ENCODE data around the gene CALHM3. TPM values are rescaled to one million over a fixed set of nuclear protein-coding genes. Genes with fewer than 3 reads are reported as not detected.

CALHM3 gene
- total and polyA plus RNA-seq, 2 of the 13 experiments (the other 11 are each of a cell fraction or from before 2014, with no cell fraction given) = not detected

DNA sequence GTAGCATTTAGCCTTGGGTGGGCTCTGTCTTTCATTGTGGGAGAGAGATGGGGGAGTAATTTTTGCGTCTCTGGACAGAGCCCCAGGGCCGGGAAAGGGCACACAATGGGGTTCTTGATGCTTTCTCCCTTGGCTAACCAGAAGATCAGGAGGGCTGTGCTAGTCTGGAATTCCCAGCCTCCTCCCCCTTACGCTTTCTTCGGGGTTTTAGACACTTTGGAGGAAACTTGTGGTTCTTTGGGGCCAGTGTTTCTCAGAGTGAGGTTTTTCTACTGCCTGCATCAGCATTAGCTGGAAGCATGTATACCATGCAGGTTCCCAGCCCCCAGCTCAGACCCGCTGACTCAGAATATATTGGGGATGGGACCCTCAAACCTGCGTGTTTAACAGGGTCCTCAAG is 21.4 kb upstream of the CALHM3 start:
- intact Hi-C loops (cut with micrococcal nuclease; ENCODE audit: unreplicated experiment) = no loop called here
- no TSS peak for BruUV-seq (replicated peaks)
- H3K4me3 ChIP-seq (replicated peaks in 1 of 3; ENCODE audit: insufficient read depth in 1 of 3, low read depth in 2 of 3, low read length in 3 of 3) = no peak overlapping the region
- H3K4me2 ChIP-seq (ENCODE audit: low read depth, low read length) = no peak overlapping the region
- no peaks in the 10 kb centered on the region for H3K79me2 ChIP-seq (ENCODE audit: insufficient read depth, low read length)
- no peak for FAIRE-seq
- CTCF ChIA-PET (ENCODE audit: low intra/inter-chr PET ratio, low total read pairs) = no interaction called here
- no peak for TF ChIP-seq ZSCAN22 (CRISPR knock-in tag; IDR thresholded peaks at IDR 0.05)
- peaks cover 12% of the 10 kb centered on the region for H3K4me1 ChIP-seq (ENCODE audit: insufficient read depth, low read length)
- 74% methylated on average over 4 of the region's 6 CpGs for WGBS (ENCODE audit: low lambda C conversion rate)
- H3K9ac ChIP-seq (ENCODE audit: insufficient read depth, low read depth, low read length) = no peak overlapping the region
- H3K36me3 ChIP-seq (replicated peaks in 1 of 2; ENCODE audit: control insufficient read depth in 1 of 2, insufficient read depth in 2 of 2, low read length in 2 of 2) = no peaks in the 10 kb centered on the region
- H4K20me1 ChIP-seq (ENCODE audit: insufficient read depth, low read length) = no peaks in the 10 kb centered on the region
- POLR2A ChIA-PET = no interaction called here
- no peaks in the 10 kb centered on the region for H3K9me3 ChIP-seq (ENCODE audit: low read length)
- in situ Hi-C loops (cut with HindIII; ENCODE audit: extremely low pct_ligation_motif_present, low pct_unique_long_range_greater_than_20kb) = no loop called here
- ATAC-seq = no peak
- H3K27ac ChIP-seq (ENCODE audit: extremely low read length, insufficient read depth, low read length) = no peak overlapping the region
- H3K27me3 ChIP-seq (ENCODE audit: control insufficient read depth in 1 of 2, insufficient read depth in 2 of 2, low read length in 2 of 2) = peaks cover 2 to 60% of the 10 kb centered on the region in 2 experiments; a peak in 3 of 5 replicates
- no peak overlapping the region for H2AFZ ChIP-seq (ENCODE audit: low read length)
- DNase-seq (ENCODE audit: low spot score) = no peak

DNA sequence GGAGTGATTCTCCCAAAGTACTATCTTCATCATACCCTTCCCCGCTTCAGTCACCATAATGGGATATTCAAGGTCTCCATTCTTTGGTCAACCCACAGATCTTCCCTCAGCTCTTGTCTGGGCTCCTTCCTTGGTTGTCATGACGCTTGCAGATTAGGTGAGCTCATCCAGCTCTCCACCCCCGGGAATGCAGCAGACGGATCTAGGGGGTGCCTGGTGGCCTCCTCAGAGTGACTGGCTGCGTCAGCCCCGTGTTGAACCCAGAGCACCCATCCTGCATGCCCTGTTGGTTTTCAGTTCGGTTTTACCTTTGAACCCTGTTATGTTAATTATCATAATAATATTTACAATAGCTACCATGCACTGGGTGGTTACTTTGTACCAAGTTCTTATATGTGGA is 20.8 kb upstream of the CALHM3 start:
- in situ Hi-C loops (cut with HindIII; ENCODE audit: extremely low pct_ligation_motif_present, low pct_unique_long_range_greater_than_20kb) = no loop called here
- Histone ChIP-seq H3K9ac (ENCODE audit: insufficient read depth, low read depth, low read length) (no peak overlapping the region), H3K79me2 (ENCODE audit: insufficient read depth, low read length) (no peaks in the 10 kb centered on the region), H4K20me1 (ENCODE audit: insufficient read depth, low read length) (no peaks in the 10 kb centered on the region), H3K4me2 (ENCODE audit: low read depth, low read length) (no peak overlapping the region), H3K9me3 (ENCODE audit: low read length) (no peaks in the 10 kb centered on the region), H3K36me3 (replicated peaks in 1 of 2; ENCODE audit: control insufficient read depth in 1 of 2, insufficient read depth in 2 of 2, low read length in 2 of 2) (no peaks in the 10 kb centered on the region), H3K4me3 (replicated peaks in 1 of 3; ENCODE audit: insufficient read depth in 1 of 3, low read depth in 2 of 3, low read length in 3 of 3) (no peak overlapping the region), H3K27ac (ENCODE audit: extremely low read length, insufficient read depth, low read length) (no peak overlapping the region), H2AFZ (ENCODE audit: low read length) (no peak overlapping the region), H3K4me1 (ENCODE audit: insufficient read depth, low read length) (peaks cover 11% of the 10 kb centered on the region), H3K27me3 (ENCODE audit: control insufficient read depth in 1 of 2, insufficient read depth in 2 of 2, low read length in 2 of 2) (peaks cover 4 to 64% of the 10 kb centered on the region in 2 experiments; a peak in 3 of 5 replicates)
- FAIRE-seq (no peak), DNase-seq (ENCODE audit: low spot score) (no peak), ATAC-seq (no peak)
- 23% methylated on average over 6 of the region's 7 CpGs for WGBS (ENCODE audit: low lambda C conversion rate)
- ChIA-PET CTCF (ENCODE audit: low intra/inter-chr PET ratio, low total read pairs) (no interaction called here), POLR2A (no interaction called here)
- no TSS peak for BruUV-seq (replicated peaks)
- intact Hi-C loops (cut with micrococcal nuclease; ENCODE audit: unreplicated experiment) = no loop called here
- no peak for TF ChIP-seq FOXK1 (CRISPR knock-in tag; IDR thresholded peaks at IDR 0.05; ENCODE audit: borderline replicate concordance, low read depth)
- TF ChIP-seq ZKSCAN8 (CRISPR knock-in tag; IDR thresholded peaks at IDR 0.05; ENCODE audit: borderline replicate concordance) = no peak
- no peak for TF ChIP-seq U2AF1 (optimal IDR thresholded peaks at IDR 0.05; ENCODE audit: low read depth, low read length)
- no peak for TF ChIP-seq BHLHE40 (IDR thresholded peaks at IDR 0.05; ENCODE audit: low read length)
- TF ChIP-seq FOSL2 (CRISPR knock-in tag; IDR thresholded peaks at IDR 0.05) = no peak
- no peak for TF ChIP-seq ZNF629 (CRISPR knock-in tag; conservative IDR thresholded peaks at IDR 0.05)
